Fibroblast of the conjunctiva (primary cell): ENCODE results near the gene SYMPK.
"Not testable (repeated sequence)": the region's sequence is repeated elsewhere in the genome, so short reads cannot be mapped to it uniquely, and the experiment has no call there.

Experiments
- DNase-seq: peaks from one replicate; pipeline ENCODE4 v3.0.0-alpha.2; 2010; ENCODE audit warnings: low read depth

Gene SYMPK

GRCh38 chr19:45862564-45863334, at the start of gene SYMPK:
TSS of gene SYMPK (minus strand) at chr19:45863147. CDS start at chr19:45854495, 8,652 bp downstream.
- DNase-seq = peak; percentile 95

GRCh38 chr19:45911291-45911690, 48.3 kb upstream of the SYMPK start:
- DNase-seq = no peak

GRCh38 chr19:45908956-45909355, 46.0 kb upstream of the SYMPK start:
- no peak for DNase-seq

- no peak for DNase-seq
Observed at GRCh38 chr19:45906221-45906620, 43.3 kb upstream of the SYMPK start.

- DNase-seq = no peak
Observed at GRCh38 chr19:45905011-45905410, 42.1 kb upstream of the SYMPK start.

- DNase-seq = peak; percentile 96
Observed at GRCh38 chr19:45902651-45903625, 40.0 kb upstream of the SYMPK start.

GRCh38 chr19:45901912-45902650, 39.1 kb upstream of the SYMPK start, which contains the start of gene MYPOP:
TSS of gene MYPOP (minus strand) at chr19:45902613. CDS start at chr19:45901773, 840 bp downstream.
- no peak for DNase-seq

- DNase-seq = no peak
Observed at GRCh38 chr19:45901432-45901911, 38.5 kb upstream of the SYMPK start.

GRCh38 chr19:45900738-45901431, 37.9 kb upstream of the SYMPK start:
- DNase-seq = no peak

- DNase-seq = no peak
Observed at GRCh38 chr19:45899919-45900589, 37.1 kb upstream of the SYMPK start.

- DNase-seq = no peak
Observed at GRCh38 chr19:45899253-45899652, 36.3 kb upstream of the SYMPK start.

GRCh38 chr19:45897261-45897812, 34.4 kb upstream of the SYMPK start:
- DNase-seq = no peak

GRCh38 chr19:45895983-45896599, 33.1 kb upstream of the SYMPK start:
- not testable (repeated sequence) for DNase-seq

- no peak for DNase-seq
Observed at GRCh38 chr19:45895519-45895972, 32.6 kb upstream of the SYMPK start.

GRCh38 chr19:45890877-45891276, 27.9 kb upstream of the SYMPK start:
- DNase-seq = no peak

- no peak for DNase-seq
Observed at GRCh38 chr19:45889210-45889885, 26.4 kb upstream of the SYMPK start.

GRCh38 chr19:45887200-45887710, 24.3 kb upstream of the SYMPK start:
- no peak for DNase-seq

GRCh38 chr19:45886427-45887199, 23.7 kb upstream of the SYMPK start:
- DNase-seq = peak; percentile 75
